HG03280 (cell line): Measurements from ENCODE around the gene STIL.
"Not testable (repeated sequence)": the region's sequence is repeated elsewhere in the genome, so short reads cannot be mapped to it uniquely, and the experiment has no call there.

Experiments used
- ATAC-seq: cut with Tn5 transposase; IDR thresholded peaks from one replicate; pipeline ENCODE4 v1.9.1; 2021; ENCODE audit warnings: mild to moderate bottlenecking, moderate library complexity; ENCODE audit not compliant: unreplicated experiment

The STIL gene

GRCh38 chr1:47323599-47324031 lies 9.7 kb upstream of the STIL start:
- ATAC-seq = no peak

- ATAC-seq = not testable (repeated sequence)
These were observed 6.0 kb upstream of the STIL start for GRCh38 chr1:47319968-47320367.

- ATAC-seq = no peak
These were observed 3.9 kb upstream of the STIL start for GRCh38 chr1:47317841-47318240.

GRCh38 chr1:47309427-47309826 lies 4.5 kb downstream of the STIL start:
- ATAC-seq = no peak

GRCh38 chr1:47302472-47302871 lies 11.5 kb downstream of the STIL start:
- ATAC-seq = no peak

- no peak for ATAC-seq
These were observed 15.8 kb downstream of the STIL start for GRCh38 chr1:47298025-47298699.

- no peak for ATAC-seq
These were observed 18.4 kb downstream of the STIL start for GRCh38 chr1:47295579-47295978.

GRCh38 chr1:47294863-47295262 lies 19.1 kb downstream of the STIL start:
- ATAC-seq = not testable (repeated sequence)

GRCh38 chr1:47288116-47288515 lies 25.8 kb downstream of the STIL start:
- ATAC-seq = not testable (repeated sequence)

- no peak for ATAC-seq
These were observed 33.8 kb downstream of the STIL start for GRCh38 chr1:47280142-47280541.

- no peak for ATAC-seq
These were observed 37.1 kb downstream of the STIL start for GRCh38 chr1:47276850-47277249.

- ATAC-seq = not testable (repeated sequence)
These were observed 38.1 kb downstream of the STIL start for GRCh38 chr1:47275811-47276210.

GRCh38 chr1:47265529-47265928 lies 48.4 kb downstream of the STIL start:
- not testable (repeated sequence) for ATAC-seq

GRCh38 chr1:47262787-47263413 lies 51.0 kb downstream of the STIL start:
- ATAC-seq = no peak

- no peak for ATAC-seq
These were observed 56.7 kb downstream of the STIL start for GRCh38 chr1:47257224-47257623.

- no peak for ATAC-seq
These were observed 61.2 kb downstream of the STIL start for GRCh38 chr1:47252795-47253194.

- ATAC-seq = no peak
These were observed 61.6 kb downstream of the STIL start for GRCh38 chr1:47252369-47252768.

- no peak for ATAC-seq
These were observed 64.2 kb downstream of the STIL start for GRCh38 chr1:47249755-47250154.

GRCh38 chr1:47244339-47244862 lies 69.5 kb downstream of the STIL start:
- no peak for ATAC-seq

GRCh38 chr1:47243910-47244309 lies 70.0 kb downstream of the STIL start:
- no peak for ATAC-seq

GRCh38 chr1:47241114-47242113 lies 72.5 kb downstream of the STIL start:
- ATAC-seq = no peak
